ENCODE measurements around the gene PILRB.
"Not testable (repeated sequence)": the region's sequence is repeated elsewhere in the genome, so short reads cannot be mapped to it uniquely, and the experiment has no call there.

The PILRB gene

DNA sequence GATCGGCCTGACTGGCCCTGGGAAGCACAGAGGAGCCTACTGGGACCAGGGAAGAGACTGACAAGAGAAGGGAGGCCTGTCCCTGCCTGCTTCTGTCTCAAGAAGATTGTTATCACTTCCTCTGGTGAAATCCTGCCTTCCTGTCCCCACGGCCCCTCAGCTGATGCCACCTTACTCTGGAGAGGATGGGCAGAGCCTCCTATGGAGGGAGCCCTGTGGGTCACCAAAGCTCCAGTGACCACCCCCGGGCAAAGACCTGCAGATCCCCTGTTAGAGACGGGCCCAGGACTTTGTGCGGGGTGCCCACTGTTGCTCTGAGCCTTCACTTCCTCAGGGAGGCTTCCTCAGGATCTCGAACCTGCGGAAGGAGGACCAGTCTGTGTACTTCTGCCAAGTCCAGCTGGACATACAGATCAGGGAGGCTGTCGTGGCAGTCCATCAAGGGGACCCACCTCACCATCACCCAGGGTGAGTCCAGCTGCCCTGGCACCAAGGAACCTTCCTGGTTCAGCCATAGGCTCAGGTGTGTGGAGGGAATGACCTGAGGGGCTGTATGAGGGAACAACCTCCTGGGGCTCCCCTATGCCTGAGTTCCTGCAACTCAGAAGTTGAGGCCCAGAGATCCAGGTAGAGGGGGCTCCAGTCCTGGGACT is 1.4 kb upstream of the PILRB start:
- DNase-seq = no peak

GRCh38 chr7:100357131-100357561 is 771 bp upstream of the PILRB start:
- DNase-seq = no peak

GRCh38 chr7:100358857-100359212 is 918 bp downstream of the PILRB start:
- no peak for DNase-seq

DNA sequence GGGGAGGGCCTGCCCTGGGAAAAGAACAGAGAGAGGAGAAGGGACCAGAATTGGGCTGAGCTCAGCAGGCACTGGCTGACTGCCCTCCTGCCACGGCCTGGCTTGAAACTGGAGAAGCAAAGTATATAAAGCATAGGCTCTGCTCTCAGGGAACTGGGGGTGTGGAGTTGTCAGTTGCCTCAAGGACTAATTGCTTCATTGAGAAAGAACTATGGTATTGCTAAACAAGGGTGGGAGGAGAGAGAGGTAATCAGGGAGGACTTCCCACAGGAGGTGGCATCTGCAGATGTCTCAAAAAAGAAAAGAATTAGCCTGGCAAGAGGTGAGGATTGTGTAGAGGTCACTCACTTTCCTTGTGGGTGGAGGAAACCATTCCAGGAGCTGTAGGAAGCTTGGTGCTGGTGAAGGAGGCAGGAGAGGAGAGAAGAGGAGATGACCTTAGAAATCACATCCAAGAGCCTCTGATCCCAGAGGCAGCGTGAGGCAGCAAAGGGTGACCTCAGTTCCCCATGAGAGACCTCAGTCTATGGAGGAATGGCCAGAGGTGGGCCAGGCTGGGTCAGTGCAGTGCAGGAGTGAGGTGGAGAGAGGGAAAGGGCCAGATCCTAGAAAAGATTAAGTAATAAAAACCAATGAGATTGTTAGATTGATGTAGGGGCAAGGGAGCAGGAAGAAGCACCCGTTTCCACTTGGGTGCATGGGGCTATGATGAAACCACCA is 2.4 kb downstream of the PILRB start:
- DNase-seq = no peak

- no peak for DNase-seq
These were observed 5.2 kb downstream of the PILRB start for GRCh38 chr7:100363098-100363497.

DNA sequence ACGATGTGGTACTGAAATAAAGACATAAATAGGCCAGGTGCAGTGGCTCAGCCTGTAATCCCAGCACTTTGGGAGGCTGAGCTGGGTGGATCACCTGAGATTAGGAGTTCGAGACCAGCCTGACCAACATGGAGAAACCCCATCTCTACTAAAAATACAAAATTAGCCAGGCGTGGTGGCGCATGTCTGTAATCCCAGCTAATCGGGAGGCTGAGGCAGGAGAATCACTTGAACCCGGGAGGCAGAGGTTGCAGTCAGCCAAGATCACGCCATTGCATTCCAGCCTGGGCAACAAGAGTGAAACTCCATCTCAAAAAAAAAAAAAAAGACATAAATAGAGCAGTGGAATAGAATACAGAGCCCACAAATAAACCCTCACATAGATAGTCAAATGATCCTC is 5.9 kb downstream of the PILRB start:
- not testable (repeated sequence) for DNase-seq

- no peak for DNase-seq
These were observed 6.6 kb downstream of the PILRB start for GRCh38 chr7:100364480-100364879.

DNA sequence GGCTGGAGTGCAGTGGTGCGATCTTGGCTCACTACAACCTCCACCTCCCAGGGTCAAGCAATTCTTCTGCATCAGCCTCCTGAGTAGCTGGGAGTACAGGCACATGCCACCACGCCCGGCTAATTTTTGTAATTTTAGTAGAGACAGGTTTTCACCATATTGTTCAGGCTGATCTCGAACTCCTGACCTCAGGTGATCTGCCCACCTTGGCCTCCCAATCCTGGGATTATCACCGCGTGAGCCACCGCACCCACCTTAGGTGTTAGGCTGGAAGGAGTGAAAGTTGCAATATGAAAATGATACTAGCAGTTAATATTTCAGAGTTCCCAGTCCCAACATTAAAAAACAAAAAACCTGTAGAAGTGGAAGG is 8.1 kb downstream of the PILRB start:
- not testable (repeated sequence) for DNase-seq

DNA sequence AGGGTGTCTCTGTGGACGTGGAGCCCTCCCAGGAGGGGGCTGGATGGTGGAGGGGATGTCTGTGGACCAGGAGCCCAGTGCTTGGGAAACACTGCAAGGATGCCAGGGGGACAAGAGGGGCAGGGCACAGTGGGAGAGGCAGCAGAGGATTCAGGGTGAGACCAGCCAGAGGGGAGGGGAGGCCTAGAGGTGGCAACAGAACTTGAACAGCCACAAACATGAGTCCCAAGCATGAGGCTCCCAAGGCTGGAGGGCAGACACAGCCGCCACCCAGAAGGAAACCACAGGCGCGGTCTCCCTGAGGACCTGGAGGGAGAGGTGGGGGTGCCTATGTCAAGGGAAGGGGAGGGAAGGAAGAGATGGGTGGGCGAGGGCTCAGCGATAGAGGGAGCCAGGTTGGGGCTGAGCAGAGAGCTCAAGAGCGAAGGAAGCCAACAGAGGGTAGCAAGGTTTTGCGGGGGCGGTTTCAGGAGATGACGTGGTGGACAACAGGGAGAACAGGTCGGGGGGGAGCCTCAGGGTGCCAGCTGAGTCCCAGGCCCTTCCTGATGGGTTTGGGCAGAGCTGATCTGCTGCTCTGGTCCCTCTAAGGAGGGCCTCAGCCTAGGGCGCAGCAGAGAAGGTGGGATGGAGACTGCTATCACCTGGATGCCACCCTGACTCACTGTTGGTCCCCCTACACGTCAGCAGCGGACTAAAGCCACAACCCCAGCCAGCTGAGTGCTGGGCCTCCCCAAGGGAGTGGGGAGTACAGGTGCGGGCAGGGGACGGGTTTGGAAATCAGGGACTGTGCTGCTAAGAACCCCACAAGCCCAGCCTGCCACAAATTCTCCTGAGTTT is 8.7 kb downstream of the PILRB start:
- no peak for DNase-seq

GRCh38 chr7:100367251-100367620 is 9.3 kb downstream of the PILRB start:
- no peak for DNase-seq

GRCh38 chr7:100367676-100368613 is 10.0 kb downstream of the PILRB start:
- DNase-seq = no peak

GRCh38 chr7:100369105-100369504 is 11.2 kb downstream of the PILRB start:
- DNase-seq = no peak

- no peak for DNase-seq
These were observed 12.4 kb downstream of the PILRB start for GRCh38 chr7:100370303-100370702.

- no peak for DNase-seq
These were observed 12.8 kb downstream of the PILRB start for GRCh38 chr7:100370746-100371145.

DNA sequence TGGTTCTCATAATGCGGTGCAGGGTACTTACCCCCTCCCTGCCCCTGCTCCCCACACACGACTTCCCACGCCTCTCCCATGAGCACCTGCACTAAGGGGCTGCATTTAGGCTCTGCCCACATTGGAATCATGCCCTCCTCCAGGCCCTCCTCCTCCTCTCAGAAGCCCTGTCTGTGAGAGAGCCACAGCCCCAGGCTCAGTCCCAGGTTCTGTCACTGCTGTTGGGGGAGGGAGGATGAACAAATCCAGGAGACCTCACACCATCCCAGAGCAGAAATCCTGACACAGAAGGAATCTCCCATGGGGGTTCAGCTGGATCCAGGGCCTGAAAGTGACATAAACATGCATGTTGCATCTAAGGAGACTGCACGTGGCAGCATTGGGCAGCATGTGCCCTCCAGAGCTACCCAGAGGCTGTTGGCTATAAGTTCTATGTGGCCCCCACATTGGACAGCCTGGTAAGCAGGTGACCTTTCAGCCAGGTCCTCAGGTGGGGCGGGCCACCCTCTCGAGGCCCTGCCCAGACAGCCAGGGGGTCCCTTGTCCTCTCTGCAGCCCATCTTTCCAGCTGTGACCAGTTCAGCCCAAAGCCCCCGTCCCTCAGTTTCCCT is 13.7 kb downstream of the PILRB start:
- no peak for DNase-seq

DNA sequence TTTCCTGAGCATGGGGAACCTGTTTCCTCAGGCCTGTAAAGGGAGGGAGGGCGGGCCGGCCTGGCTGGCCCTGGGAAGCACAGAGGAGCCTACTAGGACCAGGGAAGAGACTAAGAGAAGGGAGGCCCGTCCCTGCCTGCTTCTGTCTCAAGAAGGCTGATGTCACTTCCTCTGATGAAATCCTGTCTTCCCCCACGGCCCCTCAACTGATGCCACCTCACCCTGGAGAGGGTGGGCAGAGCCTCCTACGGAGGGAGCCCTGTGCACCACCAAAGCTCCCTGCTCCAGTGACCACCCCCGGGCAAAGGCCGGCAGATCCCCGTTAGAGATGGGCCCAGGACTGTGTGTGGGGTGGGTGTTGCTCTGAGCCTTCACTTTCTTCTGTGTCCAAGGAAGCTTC is 14.3 kb downstream of the PILRB start:
- DNase-seq = no peak

GRCh38 chr7:100372694-100373093 is 14.8 kb downstream of the PILRB start:
- DNase-seq = no peak

GRCh38 chr7:100373261-100373831 is 15.4 kb downstream of the PILRB start, which contains the start of gene PILRA:
PILRA (plus strand) TSS chr7:100373487; CDS start chr7:100373657, 170 bp downstream.
- no peak for DNase-seq

DNA sequence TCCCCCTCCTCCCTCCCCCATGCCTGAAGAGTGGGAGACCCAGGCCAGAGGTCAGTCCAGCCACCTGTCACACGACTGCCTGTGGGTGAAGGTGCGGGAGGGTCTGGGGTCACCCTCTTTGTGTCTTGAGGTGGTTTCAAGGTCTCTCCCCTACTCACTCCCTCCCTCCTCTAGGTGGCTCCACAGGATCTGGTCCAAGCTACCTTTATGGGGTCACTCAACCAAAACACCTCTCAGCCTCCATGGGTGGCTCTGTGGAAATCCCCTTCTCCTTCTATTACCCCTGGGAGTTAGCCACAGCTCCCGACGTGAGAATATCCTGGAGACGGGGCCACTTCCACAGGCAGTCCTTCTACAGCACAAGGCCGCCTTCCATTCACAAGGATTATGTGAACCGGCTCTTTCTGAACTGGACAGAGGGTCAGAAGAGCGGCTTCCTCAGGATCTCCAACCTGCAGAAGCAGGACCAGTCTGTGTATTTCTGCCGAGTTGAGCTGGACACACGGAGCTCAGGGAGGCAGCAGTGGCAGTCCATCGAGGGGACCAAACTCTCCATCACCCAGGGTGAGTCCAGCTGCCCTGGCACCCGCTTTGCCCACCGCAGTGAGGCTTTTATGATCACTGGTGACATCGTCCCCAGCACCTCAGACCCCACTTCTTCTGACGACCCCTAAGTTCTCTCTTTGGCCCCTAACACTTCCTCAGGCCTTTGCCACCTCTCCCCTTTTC is 16.1 kb downstream of the PILRB start:
- DNase-seq = not testable (repeated sequence)

- no peak for DNase-seq
These were observed 16.7 kb downstream of the PILRB start for GRCh38 chr7:100374601-100375000.

DNA sequence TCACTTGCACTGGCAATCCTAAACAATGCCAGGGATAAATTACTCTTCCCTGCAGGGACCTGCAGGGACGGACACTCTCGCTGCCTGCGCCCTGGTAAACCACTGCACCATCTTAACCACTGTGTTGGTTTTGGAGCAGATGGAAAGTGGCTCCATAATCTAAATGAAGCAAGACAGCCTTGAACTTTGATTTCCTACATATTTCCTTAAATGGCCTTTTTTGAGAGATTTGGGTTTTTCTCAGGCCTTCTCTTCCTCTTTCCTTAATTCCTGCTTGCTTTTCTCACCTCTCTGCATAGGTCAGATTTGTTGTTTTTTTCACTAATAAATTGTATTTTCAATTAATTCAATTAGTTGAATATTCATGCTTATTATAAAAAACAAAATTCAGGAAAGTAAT is 18.1 kb downstream of the PILRB start:
- DNase-seq = no peak
